Activated CD4-positive, alpha-beta T cell treated with anti-CD3 and anti-CD28 coated beads, Interleukin-2, amount 50 U/mL, for 24 hours (primary cell): ENCODE measurements around the gene CXXC5.

Source experiments
- DNase-seq, 2 donors: peaks; one replicate each; pipeline ENCODE4 v3.0.0-alpha.2; 2020; ENCODE audit warnings: low read depth in 1 of 2, low spot score in 1 of 2

The CXXC5 gene

DNA sequence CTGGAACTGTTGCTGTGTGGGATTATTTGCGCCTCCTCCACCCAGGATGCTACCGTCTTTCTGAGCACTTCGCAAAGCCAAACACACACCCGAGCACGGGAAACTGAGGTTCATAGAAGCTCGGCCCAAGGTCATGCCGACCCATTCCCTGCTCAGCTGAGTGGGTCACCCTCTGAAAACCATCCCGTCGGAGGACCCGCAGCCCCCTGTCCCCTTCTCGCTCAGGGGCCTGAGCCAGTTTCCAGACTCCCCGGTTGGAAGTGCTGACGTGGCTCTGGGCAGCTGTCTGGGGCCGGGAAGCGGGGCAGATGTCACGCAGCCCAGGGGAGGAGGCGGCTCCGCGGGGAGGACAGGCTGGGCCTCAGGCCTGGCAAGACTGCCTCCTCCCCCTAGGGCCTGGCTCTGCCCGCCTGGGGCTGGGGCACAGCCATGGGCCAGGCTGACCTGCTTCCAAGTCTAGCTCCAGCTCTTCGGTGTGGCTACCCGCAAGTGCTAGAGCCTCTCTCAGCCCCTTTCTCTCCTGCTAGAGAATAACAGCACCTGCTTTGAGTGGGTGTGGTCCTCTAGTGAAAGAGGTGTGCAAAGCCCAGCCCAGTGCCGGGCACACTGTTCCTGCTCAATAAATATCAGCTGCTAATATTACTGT is 9.9 kb upstream of the CXXC5 start:
- no peak for DNase-seq

DNA sequence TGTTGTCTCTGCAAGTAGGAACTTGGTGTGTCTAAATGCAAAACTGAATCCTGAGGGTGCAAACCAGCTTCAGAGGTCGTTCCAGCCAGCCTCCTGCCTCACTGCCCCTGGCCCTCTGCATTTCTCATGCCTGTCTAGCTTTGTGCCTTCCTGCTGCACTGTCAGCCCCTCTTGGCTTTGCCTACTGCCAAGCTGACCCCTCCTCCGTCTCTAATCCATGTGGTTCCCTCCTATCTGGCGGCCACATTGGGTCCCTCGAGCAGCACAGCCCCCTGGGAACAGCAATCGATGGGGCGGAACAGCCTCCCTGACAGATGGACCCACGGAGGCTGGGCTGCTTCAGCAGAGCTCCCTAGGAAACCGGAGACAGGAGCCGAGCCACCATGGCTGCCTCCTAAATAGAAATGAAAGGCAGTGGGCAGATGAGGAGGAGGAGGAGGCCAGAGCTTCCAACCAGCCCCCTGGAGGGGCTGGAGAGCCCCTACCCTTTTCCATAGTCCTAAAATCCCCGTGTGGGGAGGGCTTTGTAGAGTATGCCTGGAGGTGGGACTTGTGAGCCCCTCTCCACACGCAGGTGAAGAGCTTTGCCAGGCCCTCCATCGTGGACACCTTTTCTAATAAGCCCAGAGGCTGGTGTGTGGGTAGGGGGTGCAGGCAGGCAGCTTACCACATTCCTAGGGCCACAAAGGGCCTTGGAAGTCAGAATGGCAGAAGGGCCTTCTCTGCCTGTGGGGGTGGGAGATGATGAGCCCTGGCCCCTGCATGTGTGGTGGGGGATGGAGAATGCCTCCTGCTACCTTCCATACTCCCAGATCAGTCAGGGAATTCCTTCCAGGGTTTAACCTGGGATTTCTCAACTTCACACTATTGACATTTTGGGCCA is 9.2 kb upstream of the CXXC5 start:
- DNase-seq, result no peak

DNA sequence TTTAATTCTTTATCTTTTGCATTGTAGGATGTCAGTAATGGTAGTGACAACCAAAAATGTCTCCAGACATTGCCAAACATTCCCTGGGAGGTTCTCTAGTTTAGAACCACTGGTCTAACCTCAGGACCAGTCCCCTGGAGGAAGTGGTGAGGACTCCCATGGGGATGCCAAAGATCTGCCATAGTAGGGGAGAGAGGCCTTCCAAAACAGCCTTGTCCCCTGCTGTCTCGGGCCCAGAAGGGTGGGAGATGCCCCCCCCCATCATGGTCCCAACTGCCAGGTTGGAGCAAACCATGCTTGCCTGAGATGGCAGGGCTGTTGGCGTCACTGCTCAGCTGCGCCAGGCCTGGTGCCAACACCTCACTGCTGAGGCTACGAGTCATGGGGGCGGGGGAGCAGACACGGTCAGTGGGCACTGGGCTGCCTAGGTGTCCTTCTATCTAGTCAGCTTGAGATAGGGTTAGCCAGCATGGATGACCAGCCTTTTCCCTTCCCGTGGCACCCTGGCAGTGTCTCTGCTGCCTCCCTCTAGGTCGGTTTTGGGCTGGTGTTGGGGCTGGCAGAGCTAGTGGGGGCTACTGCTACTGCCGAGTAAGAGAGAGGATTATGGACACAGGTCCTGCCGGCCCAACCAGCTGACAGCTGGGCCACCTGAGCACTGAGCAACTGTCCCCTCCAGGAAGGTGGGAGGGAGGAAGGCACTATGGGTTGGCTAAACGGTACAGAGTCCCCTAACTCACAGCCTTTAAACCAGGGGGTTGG is 8.3 kb upstream of the CXXC5 start:
- no peak for DNase-seq

DNA sequence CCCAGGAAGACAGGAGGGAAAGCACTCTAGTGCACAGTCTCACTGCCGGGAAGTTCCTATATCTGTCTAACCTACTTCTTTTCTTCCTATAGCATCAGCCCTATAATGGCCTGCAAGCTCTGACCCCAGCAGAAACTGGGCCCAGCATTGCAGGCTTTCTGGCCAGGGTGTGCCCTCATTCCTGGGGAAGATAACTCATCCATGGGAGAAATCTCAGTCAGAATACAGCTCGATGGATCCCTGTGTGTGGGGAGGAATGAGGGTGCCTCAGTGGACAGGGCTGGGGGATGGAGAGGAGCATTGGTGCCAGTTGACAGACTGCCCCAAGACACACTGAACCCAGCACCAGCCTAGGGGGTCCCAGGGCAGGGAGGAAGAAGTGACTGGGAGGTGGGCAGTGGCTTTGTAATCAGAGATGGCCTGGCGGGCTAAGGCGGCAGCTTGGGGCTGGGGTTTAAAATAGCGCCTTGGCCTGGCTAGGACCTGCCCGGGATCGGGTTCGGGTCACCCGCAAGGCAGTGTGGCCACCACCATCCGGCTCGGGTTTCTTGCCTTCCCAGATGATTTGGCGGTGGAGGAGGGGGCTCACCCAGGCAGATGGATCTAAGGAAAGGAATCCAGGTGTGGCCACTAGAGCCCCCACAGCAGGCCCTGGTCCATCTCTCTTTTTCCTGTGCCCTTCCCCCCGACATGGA is 7.6 kb upstream of the CXXC5 start:
- no peak for DNase-seq

DNA sequence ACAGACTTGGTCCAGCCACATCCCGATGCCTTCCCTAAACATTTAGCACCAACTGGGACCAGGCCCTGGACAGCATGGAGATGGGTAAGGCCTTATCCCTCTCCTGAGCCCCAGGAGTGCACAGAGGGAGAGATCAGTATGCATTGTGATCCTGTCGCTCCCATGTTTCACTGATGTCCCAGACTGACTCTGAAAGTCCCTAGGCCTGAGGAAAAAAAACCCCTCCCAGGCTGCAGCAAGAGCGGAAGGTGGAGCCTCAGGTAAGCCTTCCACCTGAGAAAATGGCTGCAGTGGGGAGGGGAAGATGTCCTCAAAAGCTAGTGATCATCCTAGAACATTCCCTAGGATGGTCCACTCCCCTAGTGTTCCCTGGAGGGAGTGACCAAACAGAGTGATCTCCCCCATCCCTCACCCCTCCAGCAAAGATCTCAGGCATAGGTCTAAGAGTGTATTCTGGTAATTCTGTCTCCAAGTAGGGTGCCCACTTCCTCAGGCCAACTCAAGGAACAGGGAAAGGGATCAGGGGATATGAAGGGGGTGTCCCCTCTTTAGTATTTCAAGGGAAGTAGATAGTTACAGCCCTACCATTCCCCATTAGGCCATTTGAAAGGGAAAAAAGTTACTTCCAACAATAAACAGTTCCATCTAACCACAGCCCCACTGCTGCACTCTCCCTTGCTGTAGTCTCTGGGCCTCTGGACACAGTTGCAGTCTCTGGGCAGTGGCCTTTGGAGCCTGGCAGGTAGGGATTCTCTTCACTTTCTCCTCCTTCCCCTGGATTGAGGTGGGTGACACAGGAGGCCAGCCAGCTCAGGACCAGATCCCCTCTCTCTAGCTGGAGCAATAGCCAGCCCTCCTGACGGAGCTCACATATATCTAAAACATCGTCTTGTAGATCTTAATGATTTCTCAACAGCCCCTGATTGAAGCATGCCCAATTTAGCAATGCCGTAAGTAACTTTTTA is 6.8 kb upstream of the CXXC5 start:
- no peak for DNase-seq

DNA sequence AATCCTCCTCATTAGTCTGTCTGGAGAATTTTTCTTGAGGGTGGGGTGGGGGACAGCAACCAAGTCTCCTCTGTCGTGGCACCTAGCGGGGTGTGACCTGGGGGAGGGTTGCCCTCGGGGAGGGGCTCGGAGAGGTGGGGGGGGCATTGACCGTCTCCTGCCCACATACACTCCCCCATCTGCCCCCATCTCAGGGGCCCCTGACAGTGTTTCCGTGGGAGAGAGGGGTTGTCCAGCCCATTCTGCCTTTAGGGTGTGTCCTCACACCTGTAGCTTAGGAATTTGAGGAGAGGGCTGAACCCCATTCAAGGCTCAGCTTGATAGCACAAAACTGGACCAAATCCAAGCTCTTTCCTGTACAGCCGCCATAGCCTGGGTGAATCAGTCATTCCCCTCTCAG is 5.9 kb upstream of the CXXC5 start:
- no peak for DNase-seq

DNA sequence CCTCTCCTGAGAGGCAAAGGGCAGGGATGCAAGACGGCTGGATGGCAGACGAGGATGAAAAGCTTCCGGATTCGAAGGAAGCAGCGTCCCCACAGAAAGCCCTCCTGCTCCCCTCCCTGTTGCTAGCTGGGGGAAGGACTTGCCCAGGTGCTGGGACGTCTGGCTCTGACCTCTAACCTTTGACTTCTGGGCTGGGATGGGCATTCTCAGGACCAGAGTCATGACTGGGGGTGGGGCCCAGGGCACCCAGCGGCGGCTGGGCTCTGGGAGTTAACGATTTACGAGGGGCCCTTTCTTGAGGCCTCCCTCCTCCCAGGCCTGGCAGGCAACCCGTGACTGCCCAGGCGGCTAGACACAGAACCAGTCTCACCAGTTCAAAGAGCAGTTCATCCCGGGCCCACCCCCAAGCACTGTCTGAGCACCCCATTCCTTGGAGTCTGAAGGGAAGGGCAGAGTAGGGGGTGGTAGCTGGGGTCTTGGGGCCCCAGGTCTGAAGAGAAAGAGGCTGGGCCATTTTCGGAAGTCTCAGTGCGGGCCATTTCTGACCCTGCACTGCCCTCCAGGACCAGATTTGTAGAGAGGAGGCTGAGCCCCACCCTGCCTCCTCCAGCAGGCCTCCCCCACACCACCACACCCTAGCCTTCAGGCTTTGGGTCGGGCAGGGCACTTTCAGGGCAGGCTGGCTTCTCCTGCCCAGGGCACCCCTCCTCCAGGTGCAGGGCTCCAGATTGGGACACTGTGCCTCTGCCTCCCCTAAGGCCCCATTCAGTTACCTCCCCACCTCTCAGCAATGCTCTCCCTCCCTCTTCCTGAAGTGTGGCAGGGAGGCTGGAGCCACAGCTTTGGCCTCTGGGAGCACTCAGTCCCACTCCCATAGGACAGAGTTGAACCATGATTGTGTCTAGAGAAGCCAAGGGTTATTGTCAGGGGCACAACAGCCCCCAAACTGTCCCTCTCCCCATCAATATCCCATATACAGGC is 5.0 kb upstream of the CXXC5 start:
- DNase-seq, result no peak

DNA sequence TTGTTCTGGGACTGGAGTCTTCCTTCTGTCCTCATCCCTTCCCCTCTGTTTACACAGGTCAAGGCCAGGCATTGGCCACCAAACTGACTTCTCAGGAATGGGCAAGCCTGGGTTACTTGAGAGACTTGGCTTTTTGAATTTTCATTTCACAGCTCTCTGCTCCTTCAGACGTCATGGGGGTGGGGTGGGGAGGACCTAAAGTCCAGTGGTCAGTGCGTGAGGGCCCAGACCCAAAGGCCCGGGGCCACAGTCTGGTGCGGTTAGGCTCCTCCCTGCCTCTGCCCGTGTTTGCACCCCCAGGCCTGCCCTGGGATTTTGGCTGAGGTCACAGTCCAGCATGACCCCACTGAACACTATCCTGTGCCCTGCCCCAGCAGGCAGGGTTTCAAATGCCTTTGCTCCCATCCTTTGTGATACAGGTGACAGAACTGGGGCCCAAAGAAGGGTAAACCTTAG is 4.1 kb upstream of the CXXC5 start:
- DNase-seq, result no peak

DNA sequence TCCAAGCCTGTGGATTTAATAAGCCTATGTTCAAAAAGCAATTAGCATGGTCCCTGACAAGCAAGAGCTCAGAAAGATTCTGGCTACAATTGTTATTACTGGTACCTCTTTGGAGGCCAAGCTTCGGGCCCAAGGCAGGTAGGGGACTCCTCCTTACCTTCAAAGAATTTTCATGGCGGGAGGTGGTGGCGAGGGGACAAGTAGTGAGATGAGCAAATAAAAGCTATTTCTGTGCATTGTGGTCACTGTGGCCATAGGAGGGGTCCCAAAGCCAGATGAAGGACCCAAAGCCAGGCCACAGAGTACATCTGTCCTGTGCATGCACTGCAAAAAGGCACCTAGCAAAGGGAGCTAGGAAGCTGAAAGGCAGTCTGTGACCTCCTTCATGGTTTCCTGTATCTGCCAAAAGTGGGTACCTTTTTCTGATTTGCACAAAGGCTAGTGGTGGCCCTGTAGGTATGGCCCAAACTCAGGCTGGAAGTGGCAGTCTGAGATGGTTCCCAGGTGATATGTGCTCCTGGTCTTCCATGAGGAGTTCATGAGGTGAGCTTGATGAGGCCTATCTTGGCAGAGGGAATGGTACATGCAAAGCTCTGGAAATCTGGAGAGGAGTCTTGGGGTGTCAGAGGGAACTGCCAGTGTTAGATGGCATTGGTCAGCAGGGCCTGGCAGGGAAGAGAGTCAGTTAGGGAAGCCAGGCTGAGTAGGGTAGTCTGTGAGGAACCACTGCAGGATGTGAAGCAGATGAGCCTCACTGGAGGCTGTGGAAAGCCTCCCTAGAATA is 3.3 kb upstream of the CXXC5 start:
- no peak for DNase-seq

DNA sequence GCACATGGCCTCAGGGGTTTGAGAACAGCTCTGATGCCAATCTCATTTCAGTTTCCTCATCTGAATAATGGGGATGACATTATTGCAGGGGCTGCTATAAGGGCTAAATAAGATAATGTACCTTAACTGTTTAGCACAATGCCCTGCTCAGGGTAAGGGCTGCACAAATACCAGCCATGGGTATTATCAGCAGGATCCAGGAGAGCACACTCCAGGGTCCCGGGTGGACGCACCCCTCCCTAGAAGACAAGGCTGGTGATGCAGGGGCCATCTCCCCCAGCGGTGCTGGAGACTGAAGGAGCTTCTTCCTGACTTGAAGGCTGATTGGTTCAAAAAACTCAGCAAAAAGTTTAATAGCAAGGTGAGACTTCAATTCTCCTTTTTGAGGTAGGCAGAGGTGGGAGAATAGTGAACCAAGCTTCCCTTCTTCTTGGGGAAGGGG is 2.7 kb upstream of the CXXC5 start:
- no peak for DNase-seq

DNA sequence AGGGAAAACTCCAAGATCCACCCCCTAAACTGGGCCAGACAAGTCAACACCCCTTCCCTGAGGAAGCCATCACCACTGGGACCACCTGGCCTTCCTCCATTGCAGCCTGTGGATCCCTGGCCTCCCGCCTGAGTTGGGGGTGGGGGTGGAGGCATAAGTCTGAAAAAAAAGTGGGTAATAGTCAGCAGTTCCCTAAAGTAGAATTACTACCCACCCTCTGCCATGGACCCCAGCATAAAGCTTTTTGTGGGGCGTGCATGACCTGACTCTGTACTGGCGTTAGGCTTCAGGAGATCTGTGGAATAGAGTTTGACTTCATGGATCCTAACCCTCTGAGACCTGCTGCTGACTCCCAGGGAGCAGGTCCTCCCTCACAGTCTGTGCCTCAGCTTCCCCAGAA is 2.0 kb upstream of the CXXC5 start:
- no peak for DNase-seq

DNA sequence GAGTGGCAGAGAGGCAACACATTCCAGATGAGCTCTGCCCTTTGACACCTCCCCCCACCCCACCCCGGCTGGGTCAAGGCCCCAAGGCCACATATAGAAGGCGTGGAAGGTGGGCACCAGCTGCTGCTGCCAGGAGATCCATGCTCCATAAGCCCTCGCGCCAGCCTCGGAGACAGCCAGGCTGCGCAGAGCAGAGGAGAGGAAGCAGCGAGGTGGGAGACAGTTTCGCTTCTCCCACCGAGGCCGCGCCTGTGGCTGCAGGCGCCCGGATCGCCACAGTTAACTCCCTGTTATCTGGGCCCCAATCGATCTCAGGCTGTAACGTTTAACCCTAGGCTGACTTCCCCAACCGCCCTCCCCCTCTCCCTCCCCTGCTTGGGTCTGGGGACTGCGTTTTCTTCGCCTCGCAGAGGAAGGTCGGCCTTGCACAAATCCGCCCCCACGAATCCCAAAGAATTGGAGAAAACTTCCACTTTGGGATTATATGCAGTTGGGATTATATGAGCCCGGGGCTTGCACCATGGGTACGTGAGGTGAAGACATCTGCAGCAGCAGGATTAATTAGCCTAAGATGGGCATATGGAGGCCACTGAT is 1.1 kb upstream of the CXXC5 start:
- no peak for DNase-seq

DNA sequence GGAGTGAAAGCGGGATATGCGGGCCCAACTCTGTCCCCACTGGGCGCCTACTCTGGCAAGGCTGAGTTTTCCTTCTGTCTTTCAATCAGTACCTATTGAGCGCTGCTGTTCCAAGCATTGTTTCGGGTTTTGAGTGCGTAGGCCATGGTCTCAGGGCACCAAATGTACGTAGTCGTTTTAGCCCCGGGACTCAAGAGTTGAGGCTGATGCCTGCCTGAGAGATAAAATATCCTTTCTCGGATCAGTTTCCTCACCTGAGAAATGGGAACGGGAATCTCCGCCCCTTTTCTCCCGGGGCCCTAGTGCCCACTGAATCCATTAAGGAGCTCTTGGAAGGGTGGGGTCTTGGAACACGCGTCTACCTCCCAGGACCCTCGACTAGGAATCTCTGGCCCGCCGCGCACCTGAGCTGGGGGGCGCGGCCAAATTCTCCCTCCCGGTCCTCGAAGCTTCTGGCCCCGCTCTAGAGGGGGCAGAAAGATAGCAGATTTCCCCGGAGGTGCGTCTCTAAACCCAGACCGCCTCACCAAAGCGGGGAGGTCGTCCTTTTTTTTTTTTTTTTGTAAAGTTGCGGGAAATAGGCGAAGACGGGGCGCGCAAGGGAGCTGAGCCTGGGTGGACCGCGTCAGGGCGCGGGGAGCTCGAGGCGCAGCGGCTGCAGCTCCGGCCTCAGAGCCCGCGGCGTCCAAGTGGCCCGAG is 494 bp upstream of the CXXC5 start:
- no peak for DNase-seq

DNA sequence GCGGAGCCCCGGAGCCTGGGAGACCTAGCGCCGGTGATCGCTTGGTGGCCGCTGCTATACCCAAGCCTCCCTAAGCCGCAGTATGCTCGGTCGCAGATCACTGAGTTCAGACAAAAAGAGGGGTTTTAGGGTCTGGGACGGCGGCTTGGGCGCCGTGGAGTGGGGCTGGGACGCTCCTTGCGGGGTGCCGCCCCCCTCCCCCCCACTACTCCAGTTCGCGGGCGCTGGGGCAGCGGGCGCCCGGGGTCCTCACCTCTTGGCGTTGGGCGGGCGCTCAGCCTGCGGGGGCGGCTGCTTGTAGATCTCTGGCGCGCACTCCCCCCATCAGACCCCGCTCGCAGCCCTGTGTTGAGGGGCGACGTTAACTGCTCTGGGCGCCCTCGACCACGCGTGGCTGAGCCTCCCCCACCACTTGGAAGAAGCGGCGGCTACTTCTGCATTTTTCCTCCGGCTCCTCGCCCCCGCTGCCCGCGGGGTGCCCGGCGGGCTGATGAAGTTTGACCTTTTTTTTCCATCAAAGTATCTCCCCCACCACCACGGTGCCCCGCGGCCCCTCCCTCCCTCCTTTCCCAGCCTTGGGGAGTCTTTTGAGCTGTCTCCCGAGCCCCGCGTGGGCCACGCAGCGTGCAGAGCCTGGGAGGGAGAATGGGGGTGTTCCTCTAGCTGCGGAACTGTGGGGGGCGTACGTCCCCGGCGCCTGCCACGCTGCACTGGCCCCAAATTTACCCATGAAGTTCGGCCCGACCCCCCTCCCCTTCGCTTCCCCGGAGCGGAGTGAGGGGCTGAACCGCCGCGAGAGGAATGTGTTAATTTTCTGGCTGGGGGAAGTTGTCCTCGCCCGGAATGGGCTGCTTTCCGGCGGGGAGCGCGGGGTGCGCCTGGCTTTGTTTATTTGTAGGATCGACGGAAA is 1.2 kb downstream of the CXXC5 start:
- DNase-seq, result no peak

DNA sequence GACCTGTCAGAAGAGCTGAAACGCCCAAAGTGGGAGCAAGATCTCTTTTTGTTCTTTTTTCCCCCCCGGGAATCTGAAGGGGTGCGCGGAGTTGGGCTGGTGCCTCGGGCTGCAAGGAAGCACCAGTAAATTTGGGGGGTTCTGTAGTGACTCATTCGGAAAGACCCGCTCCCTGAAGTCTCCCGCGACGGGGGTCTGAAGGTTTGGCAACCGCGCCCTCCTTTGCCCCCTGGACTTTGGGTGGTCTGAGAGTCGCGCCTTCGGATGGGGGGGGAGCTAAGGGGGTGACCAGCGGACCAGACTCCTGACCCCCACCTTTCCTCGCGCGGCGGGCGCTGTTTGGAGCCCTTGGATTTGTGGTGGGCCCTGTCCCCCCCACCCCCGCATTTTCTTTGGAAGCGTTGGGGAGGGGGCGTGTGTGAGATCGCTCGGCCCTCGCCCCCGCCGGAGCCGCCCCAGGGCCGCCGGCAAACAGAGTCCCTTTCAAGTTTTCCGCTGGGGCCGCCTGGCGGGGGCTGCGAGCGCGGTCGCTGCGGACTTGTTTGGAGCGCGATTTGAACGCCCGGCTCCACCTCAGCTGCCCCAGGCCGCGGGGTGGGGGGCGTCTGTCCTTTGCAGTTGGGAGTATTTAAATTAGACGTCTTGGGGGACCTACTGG is 2.0 kb downstream of the CXXC5 start:
- DNase-seq, result no peak

DNA sequence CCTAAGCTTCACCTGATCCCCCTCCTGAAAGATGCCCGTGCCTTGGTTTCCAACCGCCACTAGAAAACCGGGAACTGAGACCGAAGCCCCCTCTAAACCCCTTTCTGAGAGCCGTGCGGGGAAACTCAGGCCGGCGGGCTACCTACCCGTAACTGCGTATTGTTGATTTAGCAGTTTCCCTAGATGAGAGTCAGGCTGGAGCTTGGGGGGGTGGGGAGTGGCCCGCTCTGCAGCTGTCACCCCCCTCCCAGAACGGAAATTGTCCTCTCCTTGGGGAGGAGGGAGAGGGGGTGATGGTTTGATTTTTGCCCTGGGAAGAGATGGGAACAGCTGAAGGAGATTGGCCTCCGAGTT is 2.5 kb downstream of the CXXC5 start:
- no peak for DNase-seq
